Measurements from ENCODE around the gene FOXM1.

Gene FOXM1, protein sequence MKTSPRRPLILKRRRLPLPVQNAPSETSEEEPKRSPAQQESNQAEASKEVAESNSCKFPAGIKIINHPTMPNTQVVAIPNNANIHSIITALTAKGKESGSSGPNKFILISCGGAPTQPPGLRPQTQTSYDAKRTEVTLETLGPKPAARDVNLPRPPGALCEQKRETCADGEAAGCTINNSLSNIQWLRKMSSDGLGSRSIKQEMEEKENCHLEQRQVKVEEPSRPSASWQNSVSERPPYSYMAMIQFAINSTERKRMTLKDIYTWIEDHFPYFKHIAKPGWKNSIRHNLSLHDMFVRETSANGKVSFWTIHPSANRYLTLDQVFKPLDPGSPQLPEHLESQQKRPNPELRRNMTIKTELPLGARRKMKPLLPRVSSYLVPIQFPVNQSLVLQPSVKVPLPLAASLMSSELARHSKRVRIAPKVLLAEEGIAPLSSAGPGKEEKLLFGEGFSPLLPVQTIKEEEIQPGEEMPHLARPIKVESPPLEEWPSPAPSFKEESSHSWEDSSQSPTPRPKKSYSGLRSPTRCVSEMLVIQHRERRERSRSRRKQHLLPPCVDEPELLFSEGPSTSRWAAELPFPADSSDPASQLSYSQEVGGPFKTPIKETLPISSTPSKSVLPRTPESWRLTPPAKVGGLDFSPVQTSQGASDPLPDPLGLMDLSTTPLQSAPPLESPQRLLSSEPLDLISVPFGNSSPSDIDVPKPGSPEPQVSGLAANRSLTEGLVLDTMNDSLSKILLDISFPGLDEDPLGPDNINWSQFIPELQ

DNA sequence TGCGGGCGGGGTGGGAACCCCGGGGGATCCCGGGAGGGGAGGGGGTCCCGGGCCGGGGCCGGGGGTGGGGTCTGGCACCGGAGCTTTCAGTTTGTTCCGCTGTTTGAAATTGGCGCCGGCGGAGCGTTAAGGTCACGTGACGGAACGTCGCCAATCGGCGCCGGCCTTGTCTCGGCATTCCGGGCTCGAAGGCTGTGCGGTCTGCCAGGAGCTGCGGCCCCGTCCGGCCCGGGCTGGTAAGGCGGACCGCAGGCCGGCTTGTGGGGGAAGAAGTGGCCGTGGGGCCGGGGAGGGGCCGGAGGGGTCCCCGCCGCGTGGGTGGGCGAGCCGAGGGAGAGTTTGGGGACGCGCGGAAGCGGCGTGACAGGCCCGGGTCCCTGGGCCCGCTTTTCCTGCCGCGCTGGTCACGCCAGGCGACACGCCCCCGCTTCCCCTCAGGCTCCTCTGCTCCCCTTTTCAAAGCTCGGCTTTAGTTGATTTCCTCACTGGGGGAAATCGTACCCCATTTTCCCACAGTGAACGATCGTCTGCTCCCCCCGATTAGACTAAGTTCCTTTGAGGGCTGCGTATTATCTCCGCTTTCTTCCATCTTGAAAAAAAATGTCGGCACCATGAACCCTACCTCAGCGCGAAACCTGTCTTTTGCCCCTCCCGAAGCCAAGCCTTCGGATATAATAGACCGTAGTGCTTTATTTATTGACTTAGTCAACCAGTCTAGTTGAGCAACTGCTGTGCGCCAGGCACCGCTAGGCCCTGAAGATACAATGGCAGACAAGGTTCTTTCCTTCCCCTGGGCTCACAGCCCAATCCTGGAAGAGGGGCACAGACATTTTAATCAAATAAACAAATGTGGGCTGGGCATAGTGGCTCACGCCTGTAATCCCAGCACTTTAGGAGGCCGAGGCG, at the start of gene FOXM1, which contains the start of gene RHNO1:
Gene FOXM1, minus strand, starts transcription at position 128 of the 906 bp plus-strand sequence. CDS start 2,696 bp downstream, outside the sequence.
Gene RHNO1, plus strand, starts transcription at position 177 of the 906 bp plus-strand sequence. CDS start 8,144 bp downstream, outside the sequence.
- DNase-seq: peak; percentile 77

DNA sequence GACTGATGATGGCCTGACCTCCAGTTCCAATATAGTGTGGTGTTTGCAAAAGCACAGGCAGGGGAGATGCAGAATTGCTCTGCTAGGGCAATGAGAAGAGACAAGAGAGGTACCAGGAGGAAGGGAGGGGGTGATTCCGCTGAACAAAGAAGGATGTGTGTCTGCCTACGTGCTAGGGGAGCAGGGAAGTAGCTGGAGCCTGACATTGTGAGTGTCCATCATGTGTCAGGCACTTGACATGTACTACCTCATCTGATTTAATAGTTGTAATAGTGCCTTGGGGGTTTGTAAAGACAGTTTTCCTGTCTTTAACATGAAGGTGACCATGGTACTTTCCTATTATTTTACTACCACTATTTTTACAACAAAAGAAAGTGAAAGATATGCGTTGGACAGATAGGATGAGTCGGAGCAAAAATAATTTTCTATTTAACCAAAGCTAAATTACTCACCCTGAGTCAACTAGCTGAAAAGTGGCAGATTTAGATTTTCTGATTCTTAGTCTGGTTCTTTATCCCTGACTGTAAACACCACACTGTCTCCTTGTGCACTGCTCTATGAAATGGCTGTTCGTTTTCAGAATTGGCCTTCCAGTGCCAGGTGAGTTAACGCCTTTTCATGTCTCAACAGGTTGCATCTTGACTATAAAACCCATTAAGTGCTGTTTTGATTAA, 48.5 kb upstream of the FOXM1 start:
- DNase-seq: no peak

DNA sequence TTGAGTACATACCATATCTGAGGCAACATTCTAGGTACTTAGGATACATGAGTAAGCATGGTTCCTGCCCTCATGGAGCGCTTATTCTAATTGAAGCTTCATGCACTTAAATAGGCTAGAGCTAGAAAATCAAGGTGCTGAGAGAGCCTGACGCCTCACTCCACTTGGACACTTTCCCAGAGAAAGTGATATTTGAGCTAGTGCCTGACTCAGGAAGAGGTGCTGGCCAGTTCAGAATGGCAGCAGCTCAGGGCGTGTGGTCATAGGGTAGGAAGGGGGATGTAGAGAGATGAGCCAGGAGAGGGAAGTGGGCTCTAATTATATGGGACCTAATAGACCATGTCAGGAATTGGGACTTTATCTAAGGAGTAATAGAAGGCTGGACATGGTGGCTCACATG, 47.0 kb upstream of the FOXM1 start:
- no peak for DNase-seq

DNA sequence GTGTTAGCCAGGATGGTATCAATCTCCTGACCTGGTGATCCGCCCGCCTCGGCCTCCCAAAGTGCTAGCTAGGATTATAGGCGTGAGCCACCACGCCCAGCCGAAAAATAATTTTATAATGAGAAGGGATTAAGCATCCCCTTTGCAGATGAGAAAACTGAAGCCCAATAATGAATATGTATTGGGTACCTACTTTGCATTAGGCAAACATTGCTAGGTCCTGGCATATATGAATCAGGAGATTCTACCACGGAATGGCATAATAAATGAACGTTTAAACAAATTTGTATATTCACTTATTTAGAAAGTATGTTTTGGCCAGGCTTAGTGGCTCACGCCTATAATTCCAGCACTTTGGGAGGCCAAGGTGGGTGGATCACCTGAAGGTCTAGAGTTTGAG, 46.1 kb upstream of the FOXM1 start:
- DNase-seq: no peak

DNA sequence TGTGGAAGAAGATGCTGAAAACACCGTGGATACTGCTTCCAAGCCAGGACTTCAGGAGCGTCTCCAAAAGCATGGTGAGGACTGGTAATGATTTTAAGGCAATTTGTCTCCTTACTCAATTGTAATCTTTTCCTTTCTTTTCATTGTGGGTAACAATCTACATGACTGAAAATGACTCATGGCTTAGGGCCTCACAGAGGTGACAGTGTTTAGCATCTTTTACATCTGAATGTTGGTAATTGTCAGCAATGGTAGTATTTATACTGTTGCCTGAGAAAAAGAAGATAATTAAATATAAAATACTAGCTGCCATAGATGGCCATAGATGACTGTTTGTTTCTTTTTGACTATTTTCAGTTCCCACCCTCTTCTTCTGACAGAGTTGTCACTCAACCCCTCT, 45.4 kb upstream of the FOXM1 start:
- no peak for DNase-seq

DNA sequence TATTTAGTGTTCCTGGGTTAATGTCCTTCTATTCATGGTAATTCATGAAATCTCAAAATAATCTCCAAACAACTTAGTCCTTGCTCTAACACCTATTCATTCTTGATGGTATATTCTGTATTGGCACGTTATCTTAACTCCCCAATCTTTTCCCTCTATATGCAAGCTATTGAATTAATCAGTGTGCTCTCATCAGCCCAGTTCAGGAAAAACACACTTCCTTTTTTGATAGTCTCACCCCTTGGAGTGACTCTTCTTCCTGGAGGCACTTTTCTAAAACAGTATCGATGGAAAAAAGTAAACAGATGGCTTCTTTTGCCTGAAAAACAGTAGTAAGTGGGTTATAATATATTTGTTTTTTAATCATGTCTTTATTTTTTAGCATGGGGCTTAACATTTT, 42.3 kb upstream of the FOXM1 start:
- no peak for DNase-seq

DNA sequence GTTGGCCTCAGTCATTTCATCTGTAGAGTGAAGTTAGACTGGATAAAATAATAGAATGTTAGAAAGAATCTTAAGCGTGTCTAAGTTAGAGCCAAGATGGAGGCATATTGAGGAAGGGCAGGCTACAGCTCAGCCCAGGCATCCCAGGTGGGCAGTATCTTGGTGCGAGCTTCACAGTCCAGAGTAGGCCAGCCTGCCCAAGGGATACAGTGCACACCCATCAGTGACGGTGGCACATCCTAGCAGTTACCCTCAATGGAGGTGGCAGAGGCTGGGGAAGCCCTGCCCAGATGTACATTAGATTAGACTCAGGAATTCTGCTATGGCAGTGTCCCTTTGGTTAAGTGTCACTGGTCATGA, 35.2 kb upstream of the FOXM1 start:
- DNase-seq: no peak

DNA sequence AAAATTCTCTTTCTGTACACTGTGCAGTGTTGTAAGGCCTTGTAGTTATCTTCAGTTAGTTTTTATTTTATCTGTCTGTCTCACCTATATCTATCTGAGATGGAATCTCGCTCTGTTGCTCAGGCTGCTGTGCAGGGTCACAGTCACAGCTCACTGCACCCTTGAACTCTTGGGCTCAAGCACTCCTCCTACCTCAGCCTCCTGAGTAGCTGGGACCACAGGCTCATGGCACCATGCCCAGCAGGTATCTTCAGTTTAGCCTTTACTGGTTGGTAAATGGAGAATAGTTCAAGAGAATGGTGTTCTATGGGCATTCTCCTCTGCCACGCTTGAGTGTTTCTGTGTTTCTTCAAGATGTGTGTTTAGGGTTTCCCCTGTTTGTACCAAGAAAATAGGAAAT, 27.3 kb upstream of the FOXM1 start:
- DNase-seq: no peak

DNA sequence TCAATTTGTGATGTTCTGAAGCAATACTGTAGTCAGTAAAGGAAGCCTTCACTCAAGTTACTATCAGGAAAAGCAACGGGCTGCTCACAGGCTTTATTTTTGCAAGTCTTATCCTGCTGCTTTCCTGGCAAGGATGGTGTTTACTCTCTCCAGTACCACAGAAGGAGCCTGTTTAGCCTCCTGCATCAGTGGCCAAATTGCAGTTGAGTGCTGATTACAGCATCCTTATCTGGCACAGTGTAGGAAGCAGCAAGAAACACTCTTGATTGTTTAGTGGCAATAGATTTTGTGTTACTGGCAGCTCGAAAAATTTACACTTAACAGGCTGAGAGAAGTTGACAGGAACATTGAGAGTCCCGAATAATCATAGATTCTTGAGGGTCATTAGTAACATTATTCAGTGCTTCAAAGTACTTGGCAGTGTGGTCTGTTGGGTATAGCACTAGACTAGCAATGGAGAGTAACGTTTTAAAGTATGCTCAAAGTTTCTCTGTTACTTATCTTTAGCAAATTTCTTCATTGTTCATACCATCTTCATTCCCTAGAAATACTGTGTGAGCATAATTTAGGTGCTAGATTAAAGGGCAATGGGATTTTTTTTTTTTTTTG, 25.4 kb upstream of the FOXM1 start:
- DNase-seq: no peak

DNA sequence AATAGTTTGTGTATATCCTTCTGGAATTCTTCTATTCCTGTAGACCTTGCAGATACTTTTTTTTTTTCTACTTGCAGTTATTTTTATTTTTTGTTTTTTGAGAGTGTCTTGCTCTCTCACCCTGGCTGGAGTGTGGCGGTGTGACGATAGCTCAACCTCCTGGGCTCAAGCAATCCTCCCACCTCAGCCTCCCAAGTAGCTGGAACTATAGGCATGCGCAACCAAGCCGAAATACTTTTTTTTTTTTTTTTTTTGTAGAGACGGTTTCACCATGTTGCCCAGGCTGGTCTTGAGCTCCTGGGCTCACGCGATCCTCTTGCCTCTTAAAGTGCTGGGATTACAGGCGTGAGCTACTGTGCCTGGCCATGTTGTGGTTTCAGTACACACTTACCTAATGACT, 23.7 kb upstream of the FOXM1 start:
- no peak for DNase-seq

DNA sequence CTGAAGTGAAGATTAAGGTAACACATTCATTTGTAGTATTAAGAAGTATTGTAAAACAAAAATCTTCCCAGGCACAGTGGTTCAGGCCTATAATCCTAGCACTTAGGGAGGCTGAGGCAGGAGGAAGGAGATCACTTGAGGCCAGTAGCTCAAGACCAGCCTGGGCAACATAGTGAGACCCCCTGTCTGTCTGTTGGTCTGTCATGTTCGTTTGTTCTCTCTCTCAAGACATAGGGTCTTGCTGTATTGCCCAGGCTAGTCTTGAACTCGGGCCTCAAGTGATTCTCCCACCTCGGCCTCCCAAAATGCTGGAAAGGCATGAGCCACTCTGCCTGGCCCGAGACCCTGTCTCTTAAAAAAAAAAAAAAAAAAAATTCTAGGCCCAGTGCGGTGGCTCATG, 20.4 kb upstream of the FOXM1 start:
- DNase-seq: no peak

DNA sequence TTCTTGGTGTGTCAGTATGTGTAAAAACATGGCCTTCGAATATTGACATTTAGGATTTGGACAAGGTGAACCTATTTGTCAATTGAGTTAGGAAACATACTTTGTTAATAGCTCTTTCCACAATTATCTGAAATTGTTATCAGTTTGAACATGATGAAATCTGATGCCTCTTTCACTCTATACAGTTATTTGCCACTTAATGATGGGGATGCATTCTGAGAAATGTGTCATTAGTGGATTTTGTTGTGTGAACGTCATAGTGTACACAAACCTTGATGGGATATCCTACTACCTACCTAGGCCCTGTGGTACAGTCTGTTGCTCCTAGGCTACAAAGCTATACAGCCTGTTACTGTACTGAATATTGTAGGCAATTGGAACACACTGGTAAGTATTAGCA, 18.5 kb upstream of the FOXM1 start:
- no peak for DNase-seq

DNA sequence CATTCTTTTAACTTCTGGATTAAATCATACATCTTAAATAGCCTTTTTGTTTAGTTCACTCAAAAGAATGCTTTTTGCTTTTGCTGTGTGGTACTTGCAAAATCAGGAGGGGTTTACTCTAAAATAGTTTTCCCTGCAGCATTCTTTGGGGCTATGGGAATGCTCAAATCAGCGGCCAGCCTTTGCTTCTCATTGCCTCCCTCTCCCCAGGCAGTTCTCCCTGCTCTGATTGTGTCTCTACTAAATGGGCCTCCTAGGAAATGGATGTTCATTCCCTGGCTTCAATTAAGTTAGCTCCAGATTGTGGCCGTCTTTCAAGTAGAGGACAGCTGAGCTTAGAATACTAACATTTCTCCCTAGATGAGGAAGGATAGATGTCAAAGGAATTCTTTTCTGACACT, 18.1 kb upstream of the FOXM1 start:
- DNase-seq: no peak

DNA sequence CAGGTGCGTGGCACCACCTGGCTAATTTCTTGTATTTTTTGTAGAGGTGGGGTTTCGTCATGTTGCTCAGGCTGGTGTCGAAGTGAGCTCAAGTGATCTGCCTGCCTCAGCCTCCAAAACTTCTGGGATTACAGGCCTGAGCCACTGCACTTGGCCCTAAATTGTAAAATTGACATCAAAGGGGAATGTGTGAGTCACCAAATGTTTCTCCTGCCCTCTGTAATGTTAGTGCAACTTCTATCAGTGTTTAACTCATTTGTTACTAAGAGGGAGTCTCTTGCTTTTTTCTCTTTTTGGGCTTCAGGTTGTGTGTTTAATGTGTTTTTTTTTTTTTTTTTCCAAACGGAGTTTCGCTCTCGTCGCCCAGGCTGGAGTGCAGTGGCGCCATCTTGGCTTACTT, 16.0 kb upstream of the FOXM1 start:
- no peak for DNase-seq

DNA sequence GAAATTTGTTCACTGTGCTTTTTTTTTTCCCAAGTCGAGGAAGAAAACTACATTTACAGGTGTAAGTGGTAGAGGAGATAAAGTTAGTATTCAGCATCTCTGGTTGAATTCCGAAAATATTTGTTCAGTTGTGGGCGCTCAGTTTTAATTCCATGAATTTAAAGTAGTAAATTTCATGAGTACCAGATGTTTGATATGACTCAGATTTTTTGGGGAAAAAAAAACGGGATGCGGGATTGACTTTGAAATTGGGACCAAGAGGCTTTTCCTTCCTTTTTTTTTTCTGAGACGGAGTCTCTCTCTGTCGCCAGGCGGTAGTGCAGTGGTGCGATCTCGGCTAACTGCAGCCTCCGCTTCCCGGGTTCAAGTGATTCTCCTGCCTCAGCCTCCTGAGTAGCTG, 15.3 kb upstream of the FOXM1 start:
- DNase-seq: no peak

DNA sequence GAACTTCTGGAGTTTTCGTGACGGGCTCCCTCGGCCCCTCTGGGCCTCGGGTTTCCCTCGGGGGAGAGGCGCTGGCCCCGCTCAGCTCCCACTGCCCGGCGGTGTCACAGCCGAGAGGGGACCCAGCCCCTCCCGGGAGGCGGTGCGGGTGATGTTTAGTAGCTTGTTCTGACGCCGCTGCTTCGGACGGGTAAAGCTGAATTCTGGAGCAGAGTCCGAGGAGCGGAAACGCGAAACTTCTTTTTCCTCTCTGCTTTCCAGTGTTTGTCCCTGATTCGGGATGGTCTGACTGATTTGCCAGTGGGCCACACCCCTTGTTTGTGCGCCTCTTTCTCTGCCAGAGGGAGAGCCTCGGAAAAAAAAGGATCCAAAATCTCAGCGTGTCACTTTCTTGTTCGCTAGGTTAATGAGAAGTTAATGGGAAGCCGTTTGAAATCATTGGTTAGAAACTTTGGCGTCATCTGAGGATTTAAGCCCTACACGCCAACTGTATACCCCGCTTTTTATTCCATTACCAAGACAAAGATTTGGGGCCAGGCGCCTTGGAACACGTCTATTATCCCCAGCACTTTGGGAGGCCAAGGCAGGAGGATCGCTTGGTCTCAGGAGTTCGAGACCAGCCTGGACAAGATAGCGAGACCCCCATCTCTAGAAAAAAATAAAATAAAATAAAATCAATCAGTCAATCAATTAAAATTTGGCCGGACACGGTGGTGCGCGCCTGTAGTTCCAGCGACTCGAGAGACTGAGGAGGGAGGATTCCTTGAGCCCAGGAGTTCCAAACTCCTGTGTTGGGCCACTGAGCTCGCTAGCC, 14.5 kb upstream of the FOXM1 start:
- no peak for DNase-seq

DNA sequence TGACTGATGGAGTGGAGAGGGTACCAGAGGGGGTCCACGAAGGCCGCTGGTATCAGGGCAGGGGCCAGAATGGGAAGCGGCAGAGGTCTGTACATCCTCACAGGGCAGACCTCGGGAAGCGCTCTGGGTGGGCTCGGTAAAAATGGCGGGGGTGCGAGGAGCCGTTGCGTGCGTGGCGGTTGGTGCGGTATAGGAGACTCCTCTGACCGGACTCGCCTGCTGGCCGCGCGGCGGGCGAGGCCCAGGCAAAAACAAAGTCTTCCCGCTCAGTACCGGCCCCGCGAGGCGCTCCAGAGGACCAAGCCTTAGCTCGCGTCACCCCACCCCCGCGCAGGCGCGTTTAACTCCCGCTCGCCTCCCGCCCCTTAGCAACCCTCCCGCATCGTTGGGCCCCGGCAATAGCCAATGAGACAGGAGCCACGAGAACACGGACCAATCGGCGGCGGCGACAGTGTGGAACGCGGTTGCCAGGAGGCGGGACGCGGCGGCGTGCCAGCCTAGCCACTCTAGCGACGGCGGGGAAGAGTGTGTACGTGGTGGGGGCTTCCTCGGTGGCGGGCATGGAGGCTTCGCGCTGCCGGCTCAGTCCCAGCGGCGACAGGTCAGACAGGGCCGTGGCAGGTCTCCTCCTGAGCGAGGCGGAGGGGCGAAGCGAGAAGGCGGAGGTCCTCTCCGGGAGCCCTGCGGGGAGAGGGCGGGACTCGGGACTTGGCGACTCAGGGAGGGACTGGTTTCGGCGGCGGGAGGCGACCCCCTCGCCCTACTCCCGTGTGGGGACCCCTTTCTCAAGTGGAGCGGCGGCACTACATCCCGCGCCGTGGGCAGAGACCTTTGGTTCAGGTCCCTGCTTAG, 13.6 kb upstream of the FOXM1 start, which contains the start of gene TULP3:
Gene TULP3, plus strand, starts transcription at position 504 of the 852 bp plus-strand sequence. Its CDS starts 57 bp downstream, at position 561.
- DNase-seq: peak; percentile 96

DNA sequence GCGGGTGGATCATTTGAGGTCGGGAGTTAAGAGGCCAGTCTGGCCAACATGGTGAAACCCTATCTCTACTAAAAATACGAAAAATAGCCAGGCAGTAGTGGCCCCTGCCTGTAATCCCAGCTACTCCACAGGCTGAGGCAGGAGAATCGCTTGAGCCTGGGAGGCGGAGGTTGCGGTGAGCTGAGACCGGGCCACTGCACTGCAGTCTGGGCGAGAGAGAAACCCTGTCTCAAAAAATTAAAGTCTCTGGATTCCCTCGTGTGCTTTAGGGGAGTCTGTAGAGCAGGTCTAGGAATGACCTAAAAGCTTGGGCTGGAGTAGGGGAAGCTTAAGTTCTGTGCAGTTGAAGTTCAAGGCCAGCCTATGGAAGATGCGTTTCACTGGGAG, 13.0 kb upstream of the FOXM1 start:
- DNase-seq: no peak

DNA sequence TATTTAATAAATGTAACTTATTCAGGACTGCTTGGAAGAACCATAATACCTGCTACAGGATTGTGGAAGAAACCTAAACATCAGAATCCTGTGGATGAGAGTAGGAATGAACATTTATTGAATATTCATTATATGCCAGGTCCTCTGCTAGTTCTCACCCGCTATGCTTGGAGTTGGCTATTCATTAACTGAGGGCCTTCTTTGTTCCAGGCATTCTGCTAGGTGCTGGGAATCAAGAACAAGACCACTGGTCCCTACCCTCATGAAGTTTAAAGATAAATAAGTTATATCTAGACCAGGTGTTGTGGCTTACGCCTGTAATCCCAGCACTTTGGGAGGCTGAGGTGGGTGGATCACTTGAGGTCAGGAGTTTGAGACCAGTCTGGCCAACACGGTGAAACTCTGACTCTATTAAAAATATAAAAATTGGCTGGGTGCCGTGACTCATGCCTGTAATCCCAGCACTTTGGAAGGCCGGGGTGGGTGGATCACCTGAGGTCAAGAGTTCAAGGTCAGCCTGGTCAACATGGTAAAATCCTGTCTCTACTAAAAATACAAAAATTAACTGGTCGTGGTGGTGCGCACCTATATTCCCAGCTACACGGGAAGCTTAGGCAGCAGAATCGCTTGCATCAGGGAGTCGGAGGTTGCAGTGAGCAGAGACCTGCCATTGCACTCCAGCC, 9.9 kb upstream of the FOXM1 start:
- no peak for DNase-seq

DNA sequence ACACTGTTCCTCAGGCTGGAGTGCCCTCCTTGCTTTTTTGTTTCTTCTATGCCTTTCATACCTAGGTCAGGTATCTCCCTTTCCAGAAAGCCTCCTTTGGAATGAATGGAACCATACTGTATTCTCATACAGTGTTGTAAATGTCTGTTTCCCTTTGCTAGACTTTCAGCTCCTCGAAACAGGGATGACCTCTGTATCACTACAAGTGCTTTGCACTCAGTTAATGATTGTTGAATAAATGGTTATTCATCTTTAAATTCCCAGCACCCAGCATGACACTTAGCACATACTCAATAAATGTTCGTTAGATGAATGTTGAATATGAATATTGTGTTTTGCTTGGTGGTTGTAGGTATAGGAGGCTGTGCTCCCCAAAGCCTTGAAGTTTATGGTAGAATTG, 7.8 kb upstream of the FOXM1 start:
- DNase-seq: no peak

Measured in NCI-H510A (cell line).